Renal cortical epithelial cell (primary cell): ENCODE measurements around the gene OTOP2. TPM values are rescaled to one million over a fixed set of nuclear protein-coding genes. Genes with fewer than 3 reads are reported as not detected.
"Not testable (repeated sequence)": the region's sequence is repeated elsewhere in the genome, so short reads cannot be mapped to it uniquely, and the experiment has no call there.

ENCODE experiments used
- DNase-seq: peaks from one replicate; pipeline ENCODE4 v3.0.0-alpha.2; 2011; ENCODE audit warnings: low read depth
- total RNA-seq: library from RNA; depleted of rRNA; stranded (reverse); fragments of >200 nt; gene quantifications from 2 replicates; pipeline ENCODE4 v1.2.3, GENCODE V29; 2014

OTOP2 gene
- total RNA-seq, 1 donor from 2014 or later: not detected

DNA sequence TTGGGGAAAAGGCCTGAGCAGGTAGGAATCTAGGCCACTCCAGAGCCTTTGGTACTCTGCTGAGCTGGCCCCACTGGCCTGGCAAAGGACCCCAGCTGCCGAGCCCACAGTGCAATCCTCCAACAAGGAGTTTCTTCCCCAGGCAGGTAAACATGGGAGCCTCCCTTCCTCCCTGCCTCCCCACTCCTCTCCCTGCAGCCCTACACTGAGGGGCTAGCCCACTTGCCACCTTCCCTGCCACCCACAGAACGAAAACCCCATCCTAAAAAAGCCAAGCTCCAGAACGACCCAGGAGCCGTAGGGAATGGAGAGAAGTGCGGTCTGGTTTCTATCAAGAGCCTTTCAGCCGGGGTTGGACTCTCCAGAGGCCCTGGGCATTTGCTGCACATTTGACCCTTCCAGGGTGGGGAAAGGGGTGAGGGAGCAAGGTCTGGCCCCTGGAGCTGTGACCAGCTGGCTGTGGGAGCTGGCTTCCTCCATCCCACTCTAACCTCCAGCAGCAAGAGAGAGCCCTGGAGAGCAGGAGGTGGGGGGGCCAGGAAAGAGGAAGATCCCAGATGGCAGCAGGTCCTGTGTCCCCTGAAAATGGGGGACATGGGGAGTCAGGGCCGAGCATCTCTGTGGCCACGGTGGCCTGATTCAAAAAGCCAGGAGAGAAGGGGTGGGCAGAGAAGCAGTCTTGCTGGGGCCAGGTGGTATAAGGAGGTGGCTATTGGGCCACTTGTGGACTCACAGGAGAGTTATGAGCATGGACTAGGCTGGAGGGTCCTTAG is 47.2 kb downstream of the OTOP2 start:
- no peak for DNase-seq

DNA sequence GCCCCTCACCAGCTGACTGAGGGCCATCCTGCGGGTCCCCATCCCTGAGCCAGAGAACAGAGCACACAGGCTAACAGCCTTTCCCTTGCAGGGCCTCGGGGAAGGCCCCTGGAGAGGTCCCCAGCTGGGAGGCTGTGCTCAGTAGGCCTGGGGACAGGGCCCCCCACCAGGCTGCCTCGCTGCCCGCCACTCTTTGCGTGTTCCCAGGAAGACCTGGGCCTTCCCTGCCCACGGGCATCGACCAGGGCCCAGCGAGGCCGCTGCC is 47.7 kb downstream of the OTOP2 start:
- DNase-seq: no peak

DNA sequence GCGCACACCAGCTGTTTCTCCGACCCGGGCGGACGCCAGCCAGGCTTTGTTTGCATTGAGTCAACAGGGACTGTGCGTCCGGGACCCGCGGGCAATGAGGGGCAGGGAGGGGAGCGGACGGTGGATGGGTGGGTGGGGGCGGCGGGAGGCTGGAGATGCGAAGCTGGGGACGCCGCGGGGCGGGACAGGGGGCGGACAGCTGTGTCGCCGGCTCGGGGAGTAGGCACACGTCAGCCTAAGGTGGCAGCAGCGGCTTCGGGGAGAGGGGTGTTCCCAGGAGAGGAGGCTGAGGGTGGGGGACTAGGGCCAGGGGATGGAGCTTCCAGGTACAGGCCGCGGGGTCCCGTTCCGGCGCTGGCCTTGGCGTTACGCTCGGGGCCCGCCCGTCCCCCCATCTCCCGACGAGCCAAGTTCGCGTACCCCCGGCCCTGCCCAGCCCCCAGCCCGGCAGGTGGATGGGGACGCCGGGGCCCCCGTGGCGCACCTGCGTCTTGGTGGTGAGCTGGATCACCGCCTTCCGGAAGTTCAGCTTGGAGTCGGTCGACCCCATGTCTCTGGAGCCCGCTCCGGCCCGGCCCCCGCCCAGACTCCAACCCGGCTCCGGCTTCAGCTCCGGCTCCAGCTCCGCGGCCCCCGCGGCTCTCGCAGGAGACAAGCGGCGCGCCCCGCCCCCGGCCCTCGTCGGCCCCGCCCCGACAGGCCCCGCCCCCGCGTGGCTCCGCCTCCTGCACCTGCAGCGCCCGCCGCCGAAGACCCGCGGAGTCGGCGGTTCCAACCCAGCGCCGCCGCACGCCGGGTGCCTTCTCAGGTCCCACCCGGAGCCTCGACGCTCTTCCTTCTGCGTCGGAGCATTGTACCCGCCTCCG is 48.3 kb downstream of the OTOP2 start, which contains the start of gene HID1:
Gene HID1 (minus strand): TSS at position 653 of the 866 bp plus-strand sequence. CDS start 103 bp downstream, at position 550.
- no peak for DNase-seq

- no peak for DNase-seq
Measured at GRCh38 chr17:74972973-74973328, 48.9 kb downstream of the OTOP2 start.

DNA sequence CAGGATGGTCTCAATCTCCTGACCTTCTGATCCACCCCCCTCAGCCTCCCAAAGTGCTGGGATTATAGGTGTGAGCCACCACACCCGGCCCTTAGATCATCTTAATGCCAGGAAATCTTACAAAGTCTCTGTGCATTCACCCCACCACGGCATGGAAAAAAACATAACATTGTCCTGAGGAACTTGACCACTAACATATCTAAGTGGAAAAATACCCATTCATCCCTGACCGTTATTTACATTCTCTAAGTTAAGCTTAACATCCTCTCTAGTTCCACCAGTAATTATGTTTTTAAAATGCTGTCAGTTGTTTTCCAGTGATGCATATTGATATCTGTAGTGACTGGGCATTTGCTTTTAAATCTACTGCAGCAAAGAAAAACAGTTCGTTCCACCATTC is 51.9 kb downstream of the OTOP2 start:
- DNase-seq: no peak

DNA sequence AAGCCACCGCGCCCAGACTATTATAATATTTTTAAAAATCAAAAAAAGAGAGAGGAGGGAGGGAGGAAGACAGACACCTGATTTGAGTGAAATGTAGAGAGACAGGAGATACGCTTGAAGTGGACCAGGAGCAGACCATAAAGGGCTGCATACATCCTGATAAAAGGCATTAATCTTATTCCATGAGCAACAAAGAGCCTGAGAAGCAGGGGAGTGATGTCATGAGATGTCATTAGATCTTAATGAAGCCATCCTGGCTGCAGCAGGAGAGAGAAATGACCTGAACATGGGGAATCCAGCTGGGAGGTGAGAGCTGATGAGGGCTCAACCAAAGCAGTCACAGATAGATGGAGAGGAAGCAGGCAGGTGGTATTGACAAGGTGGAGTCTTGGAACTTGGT is 53.7 kb downstream of the OTOP2 start:
- DNase-seq: no peak

GRCh38 chr17:74978240-74978639 is 54.2 kb downstream of the OTOP2 start:
- no peak for DNase-seq

DNA sequence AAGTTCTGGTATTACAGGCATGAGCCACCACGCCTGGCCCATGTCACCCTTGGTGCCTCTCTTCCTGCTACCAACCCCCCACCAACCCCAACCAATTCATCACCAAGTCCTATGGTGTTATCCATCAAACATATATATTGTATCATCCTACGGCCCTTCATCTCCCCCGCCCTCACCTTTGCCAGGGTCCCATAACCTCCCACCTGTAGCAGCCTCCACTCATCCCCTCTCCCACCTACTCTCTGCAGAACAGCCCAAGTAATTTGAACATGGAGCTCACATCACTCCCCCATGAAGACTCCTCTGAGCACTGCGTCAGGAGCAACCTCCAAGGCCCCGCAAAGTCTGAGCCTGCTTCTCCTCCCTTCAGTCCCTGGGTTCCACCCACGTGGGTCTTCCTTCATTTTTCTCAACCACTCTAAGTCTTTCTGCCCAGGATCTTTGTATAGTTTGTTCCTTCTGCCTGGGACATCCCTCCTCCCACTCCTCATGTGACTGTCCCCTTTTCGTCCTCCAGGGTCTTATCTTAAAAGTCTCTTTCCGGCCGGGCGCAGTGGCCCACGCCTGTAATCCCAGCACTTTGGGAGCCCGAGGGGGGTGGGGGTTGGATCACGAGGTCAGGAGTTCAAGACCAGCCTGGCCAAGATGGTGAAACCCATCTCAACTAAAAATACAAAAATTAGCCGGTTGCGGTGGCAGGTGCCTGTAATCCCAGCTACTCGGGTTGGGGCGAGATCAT is 55.5 kb downstream of the OTOP2 start:
- DNase-seq: no peak

- no peak for DNase-seq
Measured at GRCh38 chr17:74981318-74981978, 57.4 kb downstream of the OTOP2 start.

DNA sequence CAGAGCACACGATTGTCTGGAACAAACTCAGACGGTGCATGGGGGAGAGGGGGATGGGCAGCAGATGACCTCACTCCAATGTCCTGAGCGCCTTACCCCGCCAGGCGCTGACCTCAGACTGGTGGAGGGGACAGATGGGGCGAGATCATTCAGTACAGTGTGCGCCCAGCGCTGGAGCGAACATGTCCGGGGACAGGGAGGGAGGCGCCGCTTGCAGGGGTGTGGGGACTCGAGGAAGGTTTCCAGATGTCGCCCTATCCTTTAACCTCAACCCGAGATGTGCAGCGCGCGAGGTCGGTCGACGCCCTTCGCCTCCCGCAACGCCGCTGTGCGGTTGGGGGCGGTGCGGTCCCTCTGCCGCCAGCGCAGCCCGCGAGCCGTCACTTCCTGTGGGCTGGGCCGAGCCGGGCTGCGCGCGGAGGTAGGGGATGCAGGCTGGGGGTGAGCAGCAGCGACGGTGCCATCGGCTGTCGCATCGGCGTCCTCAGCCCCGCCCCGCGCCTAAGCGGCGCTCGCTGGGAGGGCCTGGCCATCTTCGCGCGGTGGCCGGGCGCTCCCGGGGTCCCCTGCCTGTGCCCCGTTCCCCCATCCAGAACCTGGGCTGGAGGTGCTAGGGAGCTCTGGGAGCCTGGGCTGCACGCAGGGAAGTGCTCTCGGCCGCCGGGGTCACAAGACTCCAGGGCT is 58.0 kb downstream of the OTOP2 start:
- no peak for DNase-seq

DNA sequence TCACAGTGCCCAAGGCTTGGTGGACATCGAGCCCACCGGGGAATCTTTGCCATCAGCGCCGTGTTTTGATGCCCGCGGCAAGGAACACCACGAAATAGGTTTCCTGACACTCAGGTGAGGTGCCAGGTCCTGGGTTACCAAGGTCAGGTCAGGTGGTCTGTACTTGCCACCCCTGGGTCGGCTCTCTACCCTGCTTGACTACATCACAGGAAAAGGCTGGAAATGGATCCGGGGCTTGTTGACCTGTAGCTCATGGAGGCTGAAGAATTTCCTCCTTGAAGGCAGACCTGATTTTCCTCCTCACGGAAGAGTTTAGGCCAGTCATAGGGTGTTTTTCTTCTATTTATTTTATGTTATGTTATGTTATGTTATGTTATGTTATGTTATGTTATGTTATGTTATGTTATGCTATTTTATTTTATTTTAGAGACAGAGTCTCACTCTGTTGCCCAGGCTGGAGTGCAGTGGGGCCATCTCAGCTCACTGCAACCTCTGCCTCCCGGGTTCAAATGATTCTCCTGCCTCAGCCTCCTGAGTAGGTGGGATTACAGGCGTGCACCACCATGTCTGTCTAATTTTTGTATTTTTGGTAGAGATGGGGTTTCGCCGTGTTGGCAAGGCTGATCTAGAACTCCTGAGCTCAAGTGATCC is 58.7 kb downstream of the OTOP2 start:
- not testable (repeated sequence) for DNase-seq

Other genes with a start within 250 kb of the OTOP2 start
- gene CD300LF, start 211.3 kb upstream of the OTOP2 start, total RNA-seq: not detected in 2 replicates
- gene RAB37, start 187.0 kb upstream of the OTOP2 start, total RNA-seq: 0.20 and 0.52 TPM in 2 replicates
- gene NHERF1, start 175.6 kb upstream of the OTOP2 start, total RNA-seq: 28.6 and 61.1 TPM in 2 replicates
- gene NAT9, start 147.9 kb upstream of the OTOP2 start, total RNA-seq: 29.2 and 29.3 TPM in 2 replicates
- gene GRIN2C, start 64.4 kb upstream of the OTOP2 start, total RNA-seq: 0.10 TPM in 1 of 2 replicates, not detected in the other
- gene FDXR, start 51.3 kb upstream of the OTOP2 start, total RNA-seq: 30.6 and 31.3 TPM in 2 replicates
- gene FADS6, start 30.6 kb upstream of the OTOP2 start, total RNA-seq: not detected in 2 replicates
- not detected in 2 replicates for gene USH1G, start 1.0 kb upstream of the OTOP2 start, total RNA-seq
- gene OTOP3, start 11.6 kb downstream of the OTOP2 start, total RNA-seq: not detected in 2 replicates
- gene HID1, start 48.5 kb downstream of the OTOP2 start, total RNA-seq: 3.9 and 6.9 TPM in 2 replicates
- 36.8 and 69.2 TPM in 2 replicates for gene CDR2L, start 63.4 kb downstream of the OTOP2 start, total RNA-seq
- gene MRPL58, start 88.4 kb downstream of the OTOP2 start, total RNA-seq: 19.9 and 40.8 TPM in 2 replicates
- gene ATP5PD, start 122.7 kb downstream of the OTOP2 start, total RNA-seq: 266 and 415 TPM in 2 replicates
- 13.4 and 29.6 TPM in 2 replicates for gene KCTD2, start 123.0 kb downstream of the OTOP2 start, total RNA-seq
- 35.6 and 165 TPM in 2 replicates for gene SLC16A5, start 163.7 kb downstream of the OTOP2 start, total RNA-seq
- gene ARMC7, start 185.7 kb downstream of the OTOP2 start, total RNA-seq: 1.2 and 14.2 TPM in 2 replicates
- gene NT5C, start 207.5 kb downstream of the OTOP2 start, total RNA-seq: 22.9 and 77.3 TPM in 2 replicates
- gene JPT1, start 230.2 kb downstream of the OTOP2 start, total RNA-seq: 171 and 366 TPM in 2 replicates